ENCODE measurements around the gene SLC38A4.
"Not testable (repeated sequence)": the region's sequence is repeated elsewhere in the genome, so short reads cannot be mapped to it uniquely, and the experiment has no call there.

SLC38A4 gene

GRCh38 chr12:46825591-46826414, at the start of gene SLC38A4:
Gene SLC38A4, minus strand, starts transcription at chr12:46825997. Its CDS starts 32,926 bp downstream, at chr12:46793071.
- no peak for DNase-seq

GRCh38 chr12:46875095-46875494, 49.3 kb upstream of the SLC38A4 start:
- DNase-seq: no peak

- DNase-seq: no peak
These were observed 48.8 kb upstream of the SLC38A4 start for GRCh38 chr12:46874642-46875041.

- no peak for DNase-seq
These were observed 46.3 kb upstream of the SLC38A4 start for GRCh38 chr12:46872135-46872534.

GRCh38 chr12:46865311-46865710, 39.5 kb upstream of the SLC38A4 start:
- DNase-seq: no peak

- no peak for DNase-seq
These were observed 32.6 kb upstream of the SLC38A4 start for GRCh38 chr12:46858368-46858767.

- no peak for DNase-seq
These were observed 31.7 kb upstream of the SLC38A4 start for GRCh38 chr12:46857486-46857885.

GRCh38 chr12:46855760-46856159, 30.0 kb upstream of the SLC38A4 start:
- no peak for DNase-seq

- DNase-seq: not testable (repeated sequence)
These were observed 28.4 kb upstream of the SLC38A4 start for GRCh38 chr12:46854188-46854587.

GRCh38 chr12:46848792-46849191, 23.0 kb upstream of the SLC38A4 start:
- DNase-seq: not testable (repeated sequence)

- DNase-seq: no peak
These were observed 21.2 kb upstream of the SLC38A4 start for GRCh38 chr12:46847001-46847400.

- no peak for DNase-seq
These were observed 18.0 kb upstream of the SLC38A4 start for GRCh38 chr12:46843811-46844210.

- no peak for DNase-seq
These were observed 16.1 kb upstream of the SLC38A4 start for GRCh38 chr12:46841891-46842290.

GRCh38 chr12:46839964-46840363, 14.2 kb upstream of the SLC38A4 start:
- no peak for DNase-seq

- DNase-seq: no peak
These were observed 13.4 kb upstream of the SLC38A4 start for GRCh38 chr12:46839232-46839631.

- DNase-seq: no peak
These were observed 10.0 kb upstream of the SLC38A4 start for GRCh38 chr12:46835785-46836184.

GRCh38 chr12:46832130-46832704, 6.4 kb upstream of the SLC38A4 start:
- DNase-seq: no peak

GRCh38 chr12:46831335-46832129, 5.7 kb upstream of the SLC38A4 start:
- DNase-seq: no peak

- no peak for DNase-seq
These were observed 5.0 kb upstream of the SLC38A4 start for GRCh38 chr12:46830731-46831334.

- DNase-seq: no peak
These were observed 1.1 kb downstream of the SLC38A4 start for GRCh38 chr12:46824709-46825108.

GRCh38 chr12:46818642-46819041, 7.2 kb downstream of the SLC38A4 start:
- DNase-seq: no peak

- DNase-seq: no peak
These were observed 10.0 kb downstream of the SLC38A4 start for GRCh38 chr12:46815809-46816208.

GRCh38 chr12:46814143-46814542, 11.7 kb downstream of the SLC38A4 start:
- no peak for DNase-seq
